ENCODE results near the gene TBL1Y. TPM values are rescaled to one million over a fixed set of nuclear protein-coding genes. Genes with fewer than 3 reads are reported as not detected.
A peak's percentile ranks its signal among the peaks of the same experiment; 100 is the strongest.

TBL1Y gene
- total and polyA plus RNA-seq, 3 experiments from 2014 or later, result not detected

DNA sequence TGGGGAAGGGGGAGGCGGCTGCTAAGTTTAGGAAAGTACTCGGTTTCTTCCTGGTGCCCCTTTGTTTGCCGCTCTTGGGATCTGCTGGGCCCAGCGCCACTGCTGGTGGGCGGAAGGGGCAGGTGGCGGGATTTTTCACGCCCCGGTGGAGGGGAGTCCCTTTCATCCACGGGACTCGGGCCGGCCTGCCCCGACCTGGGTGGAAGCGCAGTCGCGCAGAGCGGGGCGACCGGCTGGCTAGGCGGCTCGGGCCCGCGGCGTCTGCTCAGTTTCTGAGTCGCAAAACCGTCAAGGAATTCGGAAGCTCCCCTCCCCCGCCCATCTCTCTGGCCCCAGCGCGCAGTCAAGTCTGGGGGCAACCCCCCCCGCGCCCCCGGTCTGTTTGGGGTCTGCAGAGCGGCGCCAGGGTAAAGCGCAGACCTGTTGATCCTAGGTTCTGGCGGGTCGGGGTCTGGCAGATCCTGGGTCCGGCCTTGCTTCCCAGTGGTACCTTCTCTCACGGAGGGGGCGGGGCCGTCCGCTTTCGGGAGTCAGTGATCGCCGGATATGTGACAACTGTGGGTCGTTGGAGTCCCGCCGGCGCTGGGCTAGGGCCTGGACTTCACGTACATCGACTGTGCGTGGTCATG, 870 bp downstream of the TBL1Y start, which contains the start of gene AMELY:
AMELY (minus strand) TSS at position 500 of the 629 bp plus-strand sequence. CDS start 39,144 bp downstream, outside the sequence.
- no peak within 1 kb of the TSS for H3K4me3 ChIP-seq (ENCODE audit: low read length)
- ChIA-PET POLR2A (no interaction called here), CTCF (no interaction called here)
- H3K36me3 ChIP-seq (ENCODE audit: insufficient read depth, low read length), result no peaks in the 10 kb centered on the region
- Mint-ChIP-seq H3K9me3 (no peaks in the 10 kb centered on the region), H3K27me3 (peaks cover 0 to 36% of the 10 kb centered on the region in 2 donors), H3K4me3 (peak within 1 kb of the TSS in 1 of 7 donors; percentile 29), H3K4me1 (peaks cover 0 to 12% (median 0%) of the 10 kb centered on the region in 3 donors), H3K36me3 (no peaks in the 10 kb centered on the region), H3K27ac (no peak within 1 kb of the TSS)
- H3K9me3 ChIP-seq (ENCODE audit: low read length), result no peaks in the 10 kb centered on the region
- DNase-seq, result no peak
- no peaks in the 10 kb centered on the region for H3K27me3 ChIP-seq (ENCODE audit: insufficient read depth, low read length, poor library complexity, severe bottlenecking)
- H3K4me1 ChIP-seq (ENCODE audit: insufficient read depth, low read length), result no peaks in the 10 kb centered on the region
- H3K27ac ChIP-seq (ENCODE audit: low read depth, low read length), result no peak within 1 kb of the TSS

DNA sequence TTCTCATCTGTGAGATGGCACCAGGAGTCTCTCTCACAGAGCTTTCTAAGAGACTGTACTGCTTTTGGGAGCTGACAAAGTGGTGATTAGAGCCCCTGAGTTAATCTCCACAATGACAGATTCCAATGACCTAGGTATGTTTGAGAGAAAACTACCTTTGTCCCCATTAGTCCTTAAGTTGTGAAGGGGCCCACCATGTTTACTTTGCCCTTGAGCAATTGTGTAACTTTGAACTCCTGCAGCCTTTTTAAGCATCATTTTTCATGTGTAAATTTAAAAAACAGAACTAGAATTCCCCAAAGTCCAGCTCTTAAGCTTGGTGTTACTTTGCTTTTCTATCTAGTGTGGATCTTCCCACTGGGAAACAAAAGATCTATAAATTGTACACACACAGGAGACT, 2.9 kb downstream of the TBL1Y start:
- Histone ChIP-seq H3K4me1 (ENCODE audit: insufficient read depth, low read length) (no peaks in the 10 kb centered on the region), H3K27ac (ENCODE audit: low read depth, low read length) (no peak overlapping the region), H3K9me3 (ENCODE audit: low read length) (no peaks in the 10 kb centered on the region), H3K27me3 (ENCODE audit: insufficient read depth, low read length, poor library complexity, severe bottlenecking) (no peaks in the 10 kb centered on the region), H3K4me3 (ENCODE audit: low read length) (no peak overlapping the region), H3K36me3 (ENCODE audit: insufficient read depth, low read length) (no peaks in the 10 kb centered on the region)
- peaks cover 0 to 12% (median 0%) of the 10 kb centered on the region in 3 donors for H3K4me1 Mint-ChIP-seq
- CTCF ChIA-PET, result no interaction called here
- no peaks in the 10 kb centered on the region for H3K9me3 Mint-ChIP-seq
- peaks cover 0 to 35% of the 10 kb centered on the region in 2 donors for H3K27me3 Mint-ChIP-seq
- no peak for DNase-seq
- POLR2A ChIA-PET, result no interaction called here
- no peaks in the 10 kb centered on the region for H3K36me3 Mint-ChIP-seq
- no peak overlapping the region for H3K4me3 Mint-ChIP-seq
- H3K27ac Mint-ChIP-seq, result no peak overlapping the region

- Histone ChIP-seq H3K36me3 (ENCODE audit: insufficient read depth, low read length) (no peaks in the 10 kb centered on the region), H3K9me3 (ENCODE audit: low read length) (no peaks in the 10 kb centered on the region), H3K4me3 (ENCODE audit: low read length) (no peak overlapping the region), H3K27ac (ENCODE audit: low read depth, low read length) (no peak overlapping the region), H3K27me3 (ENCODE audit: insufficient read depth, low read length, poor library complexity, severe bottlenecking) (no peaks in the 10 kb centered on the region), H3K4me1 (ENCODE audit: insufficient read depth, low read length) (no peaks in the 10 kb centered on the region)
- no peak for DNase-seq
- POLR2A ChIA-PET, result no interaction called here
- H3K4me1 Mint-ChIP-seq, result no peaks in the 10 kb centered on the region
- no peak overlapping the region for H3K4me3 Mint-ChIP-seq
- no peaks in the 10 kb centered on the region for H3K27me3 Mint-ChIP-seq
- H3K27ac Mint-ChIP-seq, result no peak overlapping the region
- CTCF ChIA-PET, result no interaction called here
- no peaks in the 10 kb centered on the region for H3K36me3 Mint-ChIP-seq
- no peaks in the 10 kb centered on the region for H3K9me3 Mint-ChIP-seq
These were observed 10.6 kb downstream of the TBL1Y start for GRCh38 chrY:6921061-6921460.

GRCh38 chrY:6928265-6928664, 17.8 kb downstream of the TBL1Y start:
- H3K4me1 ChIP-seq (ENCODE audit: insufficient read depth, low read length), result no peaks in the 10 kb centered on the region
- Mint-ChIP-seq H3K4me1 (no peaks in the 10 kb centered on the region), H3K4me3 (no peak overlapping the region), H3K36me3 (no peaks in the 10 kb centered on the region), H3K27me3 (no peaks in the 10 kb centered on the region), H3K9me3 (no peaks in the 10 kb centered on the region), H3K27ac (no peak overlapping the region)
- no peaks in the 10 kb centered on the region for H3K36me3 ChIP-seq (ENCODE audit: insufficient read depth, low read length)
- H3K27ac ChIP-seq (ENCODE audit: low read depth, low read length), result no peak overlapping the region
- H3K27me3 ChIP-seq (ENCODE audit: insufficient read depth, low read length, poor library complexity, severe bottlenecking), result no peaks in the 10 kb centered on the region
- DNase-seq, result no peak
- POLR2A ChIA-PET, result no interaction called here
- H3K4me3 ChIP-seq (ENCODE audit: low read length), result no peak overlapping the region
- no peaks in the 10 kb centered on the region for H3K9me3 ChIP-seq (ENCODE audit: low read length)
- CTCF ChIA-PET, result no interaction called here

DNA sequence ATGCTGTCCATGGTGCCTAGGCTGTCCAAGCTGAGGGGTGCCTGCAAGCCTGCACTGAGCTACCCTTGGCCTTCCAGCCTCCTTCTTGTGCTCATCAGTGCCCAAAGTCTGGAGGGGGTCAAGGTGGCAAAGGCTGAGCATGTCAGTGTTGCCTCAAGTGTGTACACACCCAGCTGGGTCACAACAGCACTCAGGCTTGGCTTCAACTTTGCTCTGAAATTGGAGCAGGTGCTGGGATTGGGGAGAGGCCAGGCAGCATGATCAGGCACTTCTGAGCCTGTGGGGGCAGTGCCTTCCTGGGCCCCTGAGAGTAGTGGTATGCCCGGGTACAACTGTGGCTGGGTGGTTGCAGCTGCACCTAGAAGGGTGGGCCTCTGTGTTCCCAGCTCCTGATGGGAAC, 18.7 kb downstream of the TBL1Y start:
- no peaks in the 10 kb centered on the region for H3K9me3 ChIP-seq (ENCODE audit: low read length)
- Mint-ChIP-seq H3K27me3 (no peaks in the 10 kb centered on the region), H3K9me3 (no peaks in the 10 kb centered on the region), H3K27ac (no peak overlapping the region), H3K4me3 (no peak overlapping the region), H3K4me1 (no peaks in the 10 kb centered on the region), H3K36me3 (no peaks in the 10 kb centered on the region)
- POLR2A ChIA-PET, result no interaction called here
- no peak overlapping the region for H3K27ac ChIP-seq (ENCODE audit: low read depth, low read length)
- no peaks in the 10 kb centered on the region for H3K4me1 ChIP-seq (ENCODE audit: insufficient read depth, low read length)
- H3K36me3 ChIP-seq (ENCODE audit: insufficient read depth, low read length), result no peaks in the 10 kb centered on the region
- no peaks in the 10 kb centered on the region for H3K27me3 ChIP-seq (ENCODE audit: insufficient read depth, low read length, poor library complexity, severe bottlenecking)
- CTCF ChIA-PET, result no interaction called here
- DNase-seq, result no peak
- no peak overlapping the region for H3K4me3 ChIP-seq (ENCODE audit: low read length)

GRCh38 chrY:6931779-6932396, 21.4 kb downstream of the TBL1Y start:
- Histone ChIP-seq H3K36me3 (ENCODE audit: insufficient read depth, low read length) (no peaks in the 10 kb centered on the region), H3K27me3 (ENCODE audit: insufficient read depth, low read length, poor library complexity, severe bottlenecking) (no peaks in the 10 kb centered on the region), H3K4me1 (ENCODE audit: insufficient read depth, low read length) (no peaks in the 10 kb centered on the region), H3K4me3 (ENCODE audit: low read length) (no peak overlapping the region), H3K27ac (ENCODE audit: low read depth, low read length) (no peak overlapping the region), H3K9me3 (ENCODE audit: low read length) (no peaks in the 10 kb centered on the region)
- CTCF ChIA-PET, result no interaction called here
- H3K36me3 Mint-ChIP-seq, result no peaks in the 10 kb centered on the region
- POLR2A ChIA-PET, result no interaction called here
- H3K9me3 Mint-ChIP-seq, result no peaks in the 10 kb centered on the region
- H3K4me3 Mint-ChIP-seq, result no peak overlapping the region
- no peak for DNase-seq
- no peaks in the 10 kb centered on the region for H3K4me1 Mint-ChIP-seq
- peaks cover 0 to 3% of the 10 kb centered on the region in 2 donors for H3K27me3 Mint-ChIP-seq
- H3K27ac Mint-ChIP-seq, result no peak overlapping the region

DNA sequence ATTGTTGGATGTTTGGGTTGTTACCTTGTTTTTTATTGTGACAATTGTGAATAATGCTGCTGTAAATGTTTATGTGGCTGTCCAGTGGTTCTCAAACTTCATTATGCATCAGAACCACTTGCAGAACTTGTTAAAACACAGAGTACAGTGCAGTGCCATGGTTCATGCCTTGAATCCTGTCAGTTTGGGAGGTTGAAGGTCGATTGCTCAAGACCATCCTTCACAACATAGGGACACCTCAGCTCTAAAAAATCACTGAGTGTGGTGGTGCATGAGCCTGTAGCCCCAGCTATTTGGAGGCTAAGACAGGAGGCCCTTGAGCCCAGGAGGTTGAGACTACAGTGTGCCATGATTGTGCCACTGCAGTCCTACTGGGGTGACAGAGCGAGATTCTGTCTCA, 25.0 kb downstream of the TBL1Y start:
- Mint-ChIP-seq H3K4me1 (no peaks in the 10 kb centered on the region), H3K4me3 (no peak overlapping the region), H3K27ac (no peak overlapping the region), H3K36me3 (no peaks in the 10 kb centered on the region), H3K9me3 (no peaks in the 10 kb centered on the region), H3K27me3 (peaks cover 0 to 3% of the 10 kb centered on the region in 2 donors)
- Histone ChIP-seq H3K4me1 (ENCODE audit: insufficient read depth, low read length) (no peaks in the 10 kb centered on the region), H3K27me3 (ENCODE audit: insufficient read depth, low read length, poor library complexity, severe bottlenecking) (no peaks in the 10 kb centered on the region), H3K36me3 (ENCODE audit: insufficient read depth, low read length) (no peaks in the 10 kb centered on the region), H3K9me3 (ENCODE audit: low read length) (no peaks in the 10 kb centered on the region), H3K4me3 (ENCODE audit: low read length) (no peak overlapping the region), H3K27ac (ENCODE audit: low read depth, low read length) (no peak overlapping the region)
- CTCF ChIA-PET, result no interaction called here
- POLR2A ChIA-PET, result no interaction called here
- DNase-seq, result no peak

DNA sequence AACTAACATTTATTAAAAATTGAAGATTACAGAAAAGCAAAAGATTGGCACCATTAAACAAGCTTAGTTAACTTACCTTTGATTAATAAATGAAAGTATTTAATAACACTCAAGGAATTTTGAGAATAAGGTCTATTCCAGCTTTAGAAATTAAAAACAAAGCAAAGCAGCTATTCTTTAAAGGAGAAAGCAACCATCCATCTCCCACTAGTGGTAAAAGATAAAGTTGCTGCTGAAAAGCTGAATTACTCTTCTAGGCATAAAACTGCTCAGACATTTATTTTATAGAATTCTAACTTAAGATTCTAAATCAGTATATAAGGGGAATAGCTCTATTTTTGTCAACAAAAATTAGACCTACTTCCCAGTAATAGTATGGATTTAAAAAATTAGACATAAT, 37.2 kb downstream of the TBL1Y start:
- no peaks in the 10 kb centered on the region for H3K36me3 Mint-ChIP-seq
- CTCF ChIA-PET, result no interaction called here
- H3K36me3 ChIP-seq (ENCODE audit: insufficient read depth, low read length), result no peaks in the 10 kb centered on the region
- no peak for DNase-seq
- POLR2A ChIA-PET, result no interaction called here
- no peak overlapping the region for H3K27ac ChIP-seq (ENCODE audit: low read depth, low read length)
- H3K9me3 Mint-ChIP-seq, result no peaks in the 10 kb centered on the region
- no peak overlapping the region for H3K4me3 ChIP-seq (ENCODE audit: low read length)
- H3K4me3 Mint-ChIP-seq, result no peak overlapping the region
- peaks cover 0 to 7% of the 10 kb centered on the region in 2 donors for H3K27me3 Mint-ChIP-seq
- H3K4me1 ChIP-seq (ENCODE audit: insufficient read depth, low read length), result no peaks in the 10 kb centered on the region
- no peaks in the 10 kb centered on the region for H3K27me3 ChIP-seq (ENCODE audit: insufficient read depth, low read length, poor library complexity, severe bottlenecking)
- H3K27ac Mint-ChIP-seq, result no peak overlapping the region
- no peaks in the 10 kb centered on the region for H3K9me3 ChIP-seq (ENCODE audit: low read length)
- no peaks in the 10 kb centered on the region for H3K4me1 Mint-ChIP-seq
